Cardiac muscle cell (in vitro differentiated cells and primary cell): ENCODE measurements around the gene PAXIP1. TPM values are rescaled to one million over a fixed set of nuclear protein-coding genes. Genes with fewer than 3 reads are reported as not detected.
A peak's percentile ranks its signal among the peaks of the same experiment; 100 is the strongest.

Experiments
- DNase-seq, 2 donors: peaks; one replicate each; pipeline versions ENCODE4 v3.0.0 to v3.0.0-alpha.2; 2010 to 2017; ENCODE audit warnings: low read depth in 1 of 2, low spot score in 1 of 2
- H3K27ac ChIP-seq: fragments of 200-600 bp; sonication (generic); 2 replicates; pipeline ENCODE4 v1.5.1; 2016
- H3K27me3 ChIP-seq: fragments of 200-600 bp; sonication (generic); 2 replicates; pipeline ENCODE4 v1.6.0; 2016; ENCODE audit warnings: control low read depth
- H3K36me3 ChIP-seq: fragments of 200-600 bp; sonication (generic); 2 replicates; pipeline ENCODE4 v1.5.1; 2016; ENCODE audit warnings: control low read depth
- H3K4me1 ChIP-seq: fragments of 200-600 bp; sonication (generic); 2 replicates; pipeline ENCODE4 v1.8.1; 2017; ENCODE audit warnings: low read depth, mild to moderate bottlenecking, mixed run types
- H3K4me3 ChIP-seq: fragments of 200-600 bp; sonication (generic); 2 replicates; pipeline ENCODE4 v1.5.1; 2016; ENCODE audit warnings: mild to moderate bottlenecking
- H3K9me3 ChIP-seq: fragments of 200-600 bp; sonication (generic); 2 replicates; pipeline ENCODE4 v1.5.1; 2017; ENCODE audit warnings: low read depth, mild to moderate bottlenecking, control low read depth
- polyA plus RNA-seq: library from polyadenylated mRNA; unstranded; fragments of >200 nt; fragmentation: Nextera tagmentation; extraction: Ambion mirVana; gene quantifications from 2 replicates; pipeline ENCODE4 v1.2.1, GENCODE V29; 2016
- total RNA-seq: library from RNA; depleted of rRNA; stranded (reverse); fragments of >200 nt; gene quantifications from 2 replicates; pipeline ENCODE4 v1.2.3, GENCODE V29; 2016
- TF ChIP-seq, protein P1 (sequence below): IDR thresholded peaks from 2 replicates; pipeline ENCODE4 v1.5.1; 2012; ENCODE audit warnings: low read depth, mild to moderate bottlenecking, low read length

PAXIP1 gene
- total and polyA plus RNA-seq, 2 experiments from 2014 or later = 3.7 to 11.2 TPM

DNA sequence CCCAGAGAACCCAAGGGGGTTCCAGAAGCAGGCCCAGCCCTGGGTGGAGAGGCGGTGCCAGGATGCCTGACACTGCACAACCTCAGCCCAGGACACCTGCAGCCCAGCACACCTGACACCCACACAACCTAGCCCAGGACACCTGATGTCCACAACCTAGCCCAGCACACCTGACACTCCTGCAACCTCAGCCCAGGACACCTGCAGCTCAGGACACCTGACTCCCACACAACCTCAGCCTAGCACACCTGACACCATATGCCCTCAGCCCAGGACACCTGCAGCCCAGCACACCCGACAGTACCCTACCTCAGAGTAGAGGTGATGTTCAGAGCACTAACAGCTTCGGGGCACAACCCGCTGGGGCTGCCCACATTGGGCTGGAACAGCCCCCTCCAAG, 87.3 kb downstream of the PAXIP1 start:
- Histone ChIP-seq H3K27ac (no peak overlapping the region), H3K27me3 (peaks cover 4% of the 10 kb centered on the region), H3K4me1 (no peaks in the 10 kb centered on the region), H3K36me3 (no peaks in the 10 kb centered on the region), H3K4me3 (no peak overlapping the region), H3K9me3 (no peaks in the 10 kb centered on the region)
- DNase-seq = no peak
- TF ChIP-seq, protein P1, sequence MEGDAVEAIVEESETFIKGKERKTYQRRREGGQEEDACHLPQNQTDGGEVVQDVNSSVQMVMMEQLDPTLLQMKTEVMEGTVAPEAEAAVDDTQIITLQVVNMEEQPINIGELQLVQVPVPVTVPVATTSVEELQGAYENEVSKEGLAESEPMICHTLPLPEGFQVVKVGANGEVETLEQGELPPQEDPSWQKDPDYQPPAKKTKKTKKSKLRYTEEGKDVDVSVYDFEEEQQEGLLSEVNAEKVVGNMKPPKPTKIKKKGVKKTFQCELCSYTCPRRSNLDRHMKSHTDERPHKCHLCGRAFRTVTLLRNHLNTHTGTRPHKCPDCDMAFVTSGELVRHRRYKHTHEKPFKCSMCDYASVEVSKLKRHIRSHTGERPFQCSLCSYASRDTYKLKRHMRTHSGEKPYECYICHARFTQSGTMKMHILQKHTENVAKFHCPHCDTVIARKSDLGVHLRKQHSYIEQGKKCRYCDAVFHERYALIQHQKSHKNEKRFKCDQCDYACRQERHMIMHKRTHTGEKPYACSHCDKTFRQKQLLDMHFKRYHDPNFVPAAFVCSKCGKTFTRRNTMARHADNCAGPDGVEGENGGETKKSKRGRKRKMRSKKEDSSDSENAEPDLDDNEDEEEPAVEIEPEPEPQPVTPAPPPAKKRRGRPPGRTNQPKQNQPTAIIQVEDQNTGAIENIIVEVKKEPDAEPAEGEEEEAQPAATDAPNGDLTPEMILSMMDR = no peak

DNA sequence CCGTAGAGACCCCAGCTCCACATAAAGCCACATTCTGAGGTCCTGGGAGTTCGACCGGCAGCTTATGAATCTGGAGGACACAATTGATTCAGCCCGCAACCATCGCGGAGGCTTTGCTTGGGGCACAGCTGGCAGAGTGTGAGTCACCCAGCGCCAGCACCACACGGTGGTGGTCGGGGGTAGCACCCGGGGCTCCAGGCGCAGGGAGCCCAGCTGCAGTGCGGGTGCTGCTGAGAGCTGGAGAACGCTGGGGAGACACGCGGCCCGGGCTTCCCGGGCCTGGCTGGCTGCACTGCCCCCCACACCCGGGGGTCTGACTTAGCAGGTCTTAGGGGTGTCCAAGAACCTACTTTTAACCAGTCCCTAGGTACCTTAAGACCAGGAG, 87.9 kb downstream of the PAXIP1 start:
- H3K36me3 ChIP-seq = no peaks in the 10 kb centered on the region
- H3K4me3 ChIP-seq = no peak overlapping the region
- H3K27me3 ChIP-seq = peaks cover 4% of the 10 kb centered on the region
- TF ChIP-seq, protein P1 = no peak
- H3K9me3 ChIP-seq = no peaks in the 10 kb centered on the region
- no peak for DNase-seq
- no peak overlapping the region for H3K27ac ChIP-seq
- no peaks in the 10 kb centered on the region for H3K4me1 ChIP-seq

DNA sequence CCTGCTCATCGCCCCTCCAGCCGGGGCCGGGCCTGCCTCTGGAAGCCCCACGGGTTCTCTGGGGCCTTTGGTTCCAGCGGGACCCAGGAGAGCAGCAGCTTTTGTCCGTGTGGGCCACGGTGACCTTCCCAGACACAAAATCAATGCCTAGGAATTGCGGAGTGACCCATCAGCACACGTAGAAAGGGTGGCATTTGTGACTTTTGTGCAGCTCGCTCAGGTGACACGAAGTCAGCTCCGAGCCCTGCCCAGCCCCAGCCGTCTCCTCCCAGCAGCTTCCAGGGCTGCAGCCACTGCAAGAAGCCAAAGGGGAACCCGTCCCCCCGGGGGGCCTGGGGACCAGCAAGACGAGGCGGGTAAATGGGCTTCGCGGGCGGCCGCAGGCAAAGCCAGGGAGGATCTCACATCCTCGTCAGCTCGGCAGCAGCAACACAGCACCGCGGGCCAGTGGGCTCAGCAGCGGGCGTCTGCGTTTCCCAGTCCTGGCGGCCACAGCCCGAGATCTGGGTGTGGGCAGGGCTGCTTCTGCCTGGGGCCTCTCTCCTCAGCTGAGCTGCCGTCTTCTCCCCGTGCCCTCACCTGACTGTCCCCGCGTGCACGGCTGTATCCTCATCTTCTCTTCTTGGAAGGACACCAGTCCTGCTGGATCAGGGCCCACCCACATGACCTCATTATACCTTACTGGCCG, 88.5 kb downstream of the PAXIP1 start:
- H3K9me3 ChIP-seq = no peaks in the 10 kb centered on the region
- H3K36me3 ChIP-seq = no peaks in the 10 kb centered on the region
- H3K4me1 ChIP-seq = no peaks in the 10 kb centered on the region
- no peak overlapping the region for H3K27ac ChIP-seq
- TF ChIP-seq, protein P1 = no peak
- DNase-seq = no peak
- no peak overlapping the region for H3K4me3 ChIP-seq
- peaks cover 4% of the 10 kb centered on the region for H3K27me3 ChIP-seq

DNA sequence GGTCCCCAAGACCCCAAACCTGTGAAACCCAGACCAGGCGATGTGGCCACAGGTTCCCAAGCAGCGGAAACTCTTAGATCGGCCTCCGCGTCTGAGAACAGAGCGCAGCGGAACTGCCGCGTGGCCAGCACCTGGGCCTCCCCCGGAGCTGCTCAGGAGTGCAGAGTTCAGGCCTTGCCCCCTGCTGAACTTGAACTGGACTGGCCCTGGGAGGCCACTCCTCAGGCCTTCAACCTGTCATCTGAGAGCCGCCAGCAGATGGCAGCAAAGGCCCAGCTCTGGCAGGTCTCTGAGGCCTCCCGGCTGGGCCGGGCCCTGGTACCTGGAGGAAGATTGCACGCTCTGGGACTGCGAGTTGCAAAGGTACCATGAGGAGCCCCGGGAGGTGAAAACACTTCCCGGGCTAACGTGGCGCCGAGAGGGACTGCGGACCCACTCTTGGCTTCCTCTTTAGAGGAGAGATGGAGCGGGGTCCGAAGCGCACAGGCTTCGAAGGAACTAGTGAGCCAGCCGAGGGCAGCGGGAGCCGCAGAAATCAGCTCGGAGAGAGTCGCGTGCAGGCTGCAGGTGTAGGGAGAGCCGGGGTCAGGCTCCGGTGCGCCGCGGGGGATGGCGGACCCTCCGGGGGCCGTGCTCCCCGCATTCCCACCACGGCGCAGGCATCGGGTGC, 89.2 kb downstream of the PAXIP1 start:
- Histone ChIP-seq H3K36me3 (no peaks in the 10 kb centered on the region), H3K4me3 (no peak overlapping the region), H3K9me3 (no peaks in the 10 kb centered on the region), H3K4me1 (no peaks in the 10 kb centered on the region), H3K27me3 (peaks cover 4% of the 10 kb centered on the region), H3K27ac (no peak overlapping the region)
- peak; percentile 74 to 87 for DNase-seq
- TF ChIP-seq, protein P1 = peak; percentile 92

DNA sequence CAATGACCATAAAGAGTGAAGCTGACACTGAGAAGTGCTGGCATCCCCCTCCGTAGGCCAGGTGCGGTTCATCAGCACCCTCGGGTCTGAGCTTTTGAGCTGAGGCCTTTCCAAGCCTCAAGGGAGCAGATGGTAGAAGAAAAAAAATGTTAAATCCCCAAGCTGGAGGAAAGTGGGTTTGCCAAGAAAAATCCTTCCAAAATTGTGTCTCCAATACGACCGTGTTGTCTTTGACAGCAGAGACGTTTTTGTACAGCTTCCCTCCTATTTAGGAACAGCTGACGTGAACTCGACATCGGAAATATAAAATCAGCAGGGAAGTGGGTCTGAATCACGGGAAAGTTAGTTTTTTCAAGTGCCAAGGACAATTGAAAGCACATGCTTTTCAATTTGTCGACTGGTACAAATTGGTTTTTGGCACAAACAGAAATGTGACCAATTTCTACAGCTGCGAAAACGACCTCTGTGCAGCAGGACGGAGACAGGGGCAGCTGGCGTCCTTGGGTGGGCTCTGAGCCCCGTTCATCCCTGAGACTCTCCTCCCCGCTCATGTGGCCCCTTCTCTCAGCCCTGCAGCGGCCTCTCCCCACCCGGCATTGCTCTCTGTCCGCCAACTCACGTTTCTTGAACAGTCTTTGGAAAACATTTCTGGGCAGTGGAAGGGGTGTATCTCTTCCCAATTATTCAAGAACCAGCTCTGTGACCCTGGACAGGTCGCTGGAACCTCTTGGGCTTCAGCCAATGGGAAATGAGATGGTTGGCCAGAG, 89.9 kb downstream of the PAXIP1 start:
- no peaks in the 10 kb centered on the region for H3K4me1 ChIP-seq
- H3K4me3 ChIP-seq = no peak overlapping the region
- no peak overlapping the region for H3K27ac ChIP-seq
- H3K27me3 ChIP-seq = peaks cover 4% of the 10 kb centered on the region
- no peak for DNase-seq
- TF ChIP-seq, protein P1 = no peak
- no peaks in the 10 kb centered on the region for H3K36me3 ChIP-seq
- no peaks in the 10 kb centered on the region for H3K9me3 ChIP-seq
